Measurements from ENCODE around the gene ASCL5. TPM values are rescaled to one million over a fixed set of nuclear protein-coding genes. Genes with fewer than 3 reads are reported as not detected.
A peak's percentile ranks its signal among the peaks of the same experiment; 100 is the strongest.

The ASCL5 gene
- total RNA-seq, 1 donor from 2014 or later: not detected

GRCh38 chr1:201122321-201122957 lies 4.5 kb downstream of the ASCL5 start:
- TF ChIP-seq CTCF (conservative IDR thresholded peaks at IDR 0.05): no peak
- H3K27me3 Mint-ChIP-seq (ENCODE audit: low read depth): peaks cover 8% of the 10 kb centered on the region
- DNase-seq (ENCODE audit: low read depth, low spot score): no peak
- H3K27ac Mint-ChIP-seq (ENCODE audit: unreplicated experiment): peak overlapping the region; percentile 19
- H3K4me1 Mint-ChIP-seq: no peaks in the 10 kb centered on the region
- H3K36me3 Mint-ChIP-seq (ENCODE audit: low read depth): no peaks in the 10 kb centered on the region
- no peaks in the 10 kb centered on the region for H3K9me3 Mint-ChIP-seq
- H3K4me3 Mint-ChIP-seq: no peak overlapping the region

- peaks cover 29% of the 10 kb centered on the region for H3K27me3 Mint-ChIP-seq (ENCODE audit: low read depth)
- H3K9me3 Mint-ChIP-seq: no peaks in the 10 kb centered on the region
- no peaks in the 10 kb centered on the region for H3K36me3 Mint-ChIP-seq (ENCODE audit: low read depth)
- H3K4me3 Mint-ChIP-seq: peak overlapping the region; percentile 69
- peak; percentile 69 for DNase-seq (ENCODE audit: low read depth, low spot score)
- no peaks in the 10 kb centered on the region for H3K4me1 Mint-ChIP-seq
- peak; percentile 74 for TF ChIP-seq CTCF (conservative IDR thresholded peaks at IDR 0.05)
- H3K27ac Mint-ChIP-seq (ENCODE audit: unreplicated experiment): no peak overlapping the region
These were observed 7.5 kb downstream of the ASCL5 start for GRCh38 chr1:201119206-201120197.

GRCh38 chr1:201116091-201116490 lies 10.9 kb downstream of the ASCL5 start:
- Mint-ChIP-seq H3K27ac (ENCODE audit: unreplicated experiment) (no peak overlapping the region), H3K4me3 (peak overlapping the region; percentile 61), H3K9me3 (no peaks in the 10 kb centered on the region), H3K27me3 (ENCODE audit: low read depth) (peaks cover 34% of the 10 kb centered on the region), H3K36me3 (ENCODE audit: low read depth) (no peaks in the 10 kb centered on the region), H3K4me1 (peaks cover 6% of the 10 kb centered on the region)
- DNase-seq (ENCODE audit: low read depth, low spot score): no peak
- TF ChIP-seq CTCF (conservative IDR thresholded peaks at IDR 0.05): no peak

GRCh38 chr1:201115390-201115937 lies 11.5 kb downstream of the ASCL5 start:
- Mint-ChIP-seq H3K27ac (ENCODE audit: unreplicated experiment) (no peak overlapping the region), H3K36me3 (ENCODE audit: low read depth) (no peaks in the 10 kb centered on the region), H3K4me1 (peaks cover 6% of the 10 kb centered on the region), H3K9me3 (no peaks in the 10 kb centered on the region), H3K27me3 (ENCODE audit: low read depth) (peaks cover 34% of the 10 kb centered on the region), H3K4me3 (peak overlapping the region; percentile 59)
- TF ChIP-seq CTCF (conservative IDR thresholded peaks at IDR 0.05): no peak
- DNase-seq (ENCODE audit: low read depth, low spot score): no peak

- peak overlapping the region; percentile 77 for H3K4me3 Mint-ChIP-seq
- H3K4me1 Mint-ChIP-seq: peaks cover 6% of the 10 kb centered on the region
- peak; percentile 85 for DNase-seq (ENCODE audit: low read depth, low spot score)
- peak; percentile 85 for TF ChIP-seq CTCF (conservative IDR thresholded peaks at IDR 0.05)
- peaks cover 34% of the 10 kb centered on the region for H3K27me3 Mint-ChIP-seq (ENCODE audit: low read depth)
- no peaks in the 10 kb centered on the region for H3K36me3 Mint-ChIP-seq (ENCODE audit: low read depth)
- H3K9me3 Mint-ChIP-seq: no peaks in the 10 kb centered on the region
- H3K27ac Mint-ChIP-seq (ENCODE audit: unreplicated experiment): peak overlapping the region; percentile 67
These were observed 12.5 kb downstream of the ASCL5 start for GRCh38 chr1:201114245-201115131.
